ENCODE results near the gene SETBP1.

- TF ChIP-seq CTCF (IDR thresholded peaks at IDR 0.05) (no peak), EZH2 (IDR thresholded peaks at IDR 0.05) (no peak)
Measured at GRCh38 chr18:44697315-44697714, 16.6 kb downstream of the SETBP1 start.

Measured in neural progenitor cell (in vitro differentiated cells).